T-helper 2 cell (primary cell): Measurements from ENCODE around the gene PTPRJ.

Source experiments
- DNase-seq, 5 experiments: peaks; one replicate each; pipeline versions ENCODE4 v3.0.0 to v3.0.0-alpha.2; 2012 to 2022

PTPRJ gene

DNA sequence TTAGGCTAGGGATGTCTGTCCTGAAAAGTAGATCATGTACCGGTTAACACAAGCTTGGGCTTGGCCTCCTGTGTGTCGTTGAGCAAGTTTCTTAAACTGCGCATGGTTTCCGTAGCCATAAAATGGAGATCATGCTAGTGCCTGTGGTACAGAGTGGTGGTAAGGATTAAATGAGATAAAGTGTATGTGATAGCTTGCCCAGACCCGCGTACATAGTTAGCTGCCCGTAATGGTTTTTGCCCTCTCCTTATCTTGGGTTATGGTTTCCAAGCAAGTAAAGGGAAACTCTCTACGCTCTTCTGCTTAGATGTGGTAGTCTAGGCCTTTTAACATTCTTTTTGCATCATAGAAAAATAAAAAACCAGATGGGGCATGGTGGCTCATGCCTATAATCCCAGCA, 11.0 kb upstream of the PTPRJ start:
- DNase-seq: no peak

GRCh38 chr11:47971501-47971900, 8.9 kb upstream of the PTPRJ start:
- no peak for DNase-seq

DNA sequence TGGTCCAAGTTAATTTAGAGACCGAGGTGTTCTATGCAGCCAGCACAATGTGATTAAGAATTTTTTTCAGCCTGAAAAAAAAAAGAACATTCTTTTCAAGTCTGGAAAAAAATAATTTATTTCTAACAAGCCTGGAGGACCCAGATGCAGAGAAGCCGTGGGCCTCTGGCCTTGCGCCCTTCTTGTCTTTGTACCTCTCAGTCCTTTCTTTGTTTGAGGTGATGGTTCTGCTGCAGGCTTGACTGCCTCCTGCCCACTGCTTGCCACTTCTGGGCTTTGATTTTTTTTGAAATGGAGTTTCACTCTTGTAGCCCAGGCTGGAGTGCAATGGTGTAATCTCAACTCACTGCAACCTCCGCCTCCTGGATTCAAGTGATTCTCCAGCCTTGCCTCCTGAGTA, 7.2 kb upstream of the PTPRJ start:
- no peak for DNase-seq

DNA sequence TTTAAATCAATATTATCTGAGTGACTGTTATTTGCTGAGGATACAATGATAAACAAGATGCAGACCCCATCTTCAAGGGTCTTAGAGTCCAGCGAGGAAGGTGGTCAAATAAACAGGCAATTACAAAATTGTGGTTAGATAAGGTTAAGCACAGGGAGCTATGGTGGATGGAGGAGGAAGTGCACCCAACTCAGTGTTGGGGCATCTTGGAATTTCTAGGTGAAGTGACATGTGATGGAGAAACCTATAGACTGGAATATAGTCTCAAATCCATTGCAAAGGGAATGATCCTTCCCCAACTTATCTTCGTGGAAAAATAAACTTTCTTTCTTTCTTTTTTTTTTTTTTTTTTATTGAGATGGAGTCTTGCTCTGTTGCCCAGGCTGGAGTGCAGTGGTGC, 3.4 kb upstream of the PTPRJ start:
- no peak for DNase-seq

GRCh38 chr11:47977623-47978022, 2.7 kb upstream of the PTPRJ start:
- no peak for DNase-seq

DNA sequence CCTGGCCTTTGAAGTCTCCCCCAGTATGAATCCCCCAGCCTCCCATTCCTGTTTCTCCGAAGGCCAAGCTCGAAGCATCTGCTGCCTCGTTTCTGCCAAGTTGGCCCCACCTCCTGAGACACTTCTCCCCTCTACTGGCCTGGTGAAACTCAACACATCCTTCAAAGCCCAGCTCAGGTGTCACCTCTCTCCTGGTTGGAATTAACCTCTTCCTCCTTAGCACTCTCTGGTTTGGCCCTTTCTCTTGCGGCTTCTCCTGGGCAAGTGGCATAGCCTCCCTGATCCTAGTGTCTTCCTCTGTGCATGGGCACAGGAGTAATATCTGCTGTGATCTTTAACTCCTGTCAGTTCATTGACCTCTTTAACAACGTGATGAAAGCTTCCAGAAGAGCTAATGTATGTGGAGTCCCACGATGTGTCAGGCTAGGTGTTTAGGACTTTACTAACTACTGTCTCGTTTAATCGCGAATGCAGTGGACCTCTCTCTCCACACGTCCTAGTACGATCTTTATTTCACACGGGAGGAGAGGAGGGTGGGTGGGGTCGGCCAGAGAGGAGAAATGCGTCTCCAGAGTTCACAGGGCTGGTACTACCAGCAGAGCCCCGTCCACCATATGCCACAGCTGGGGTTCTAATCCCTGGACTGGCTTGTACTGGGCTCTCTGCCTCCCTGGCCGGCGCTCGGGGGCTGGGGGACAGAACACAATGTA, 826 bp upstream of the PTPRJ start:
- DNase-seq: no peak

GRCh38 chr11:47980907-47981621, 705 bp downstream of the PTPRJ start:
- peak in 1 of 5 experiments; percentile 27 for DNase-seq

GRCh38 chr11:47981667-47982404, 1.5 kb downstream of the PTPRJ start:
- DNase-seq: peak in 1 of 5 experiments; percentile 60

- no peak for DNase-seq
Measured at GRCh38 chr11:47982616-47983015, 2.3 kb downstream of the PTPRJ start.

GRCh38 chr11:47983464-47984397, 3.4 kb downstream of the PTPRJ start:
- peak in 1 of 5 experiments; percentile 57 for DNase-seq

DNA sequence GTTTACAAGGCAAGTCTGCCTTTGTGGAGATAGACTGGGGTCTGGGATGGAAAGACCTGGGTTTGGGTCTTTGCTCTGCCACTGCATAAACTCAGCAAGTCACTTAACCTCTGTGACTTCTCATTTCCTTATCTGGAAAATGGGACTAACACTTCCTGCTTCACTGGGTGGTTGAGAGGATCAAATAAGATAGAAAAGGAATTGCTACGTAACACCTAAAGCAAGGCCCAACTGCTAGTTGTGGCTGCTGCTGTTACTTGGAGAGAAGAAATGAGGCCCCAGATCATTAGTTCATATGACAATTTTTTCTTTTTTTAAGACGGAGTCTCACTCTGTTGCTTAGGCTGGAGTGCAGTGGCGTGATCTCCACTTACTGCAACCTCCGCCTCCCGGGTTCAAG, 5.9 kb downstream of the PTPRJ start:
- no peak for DNase-seq

- no peak for DNase-seq
Measured at GRCh38 chr11:47986742-47987141, 6.4 kb downstream of the PTPRJ start.

GRCh38 chr11:47987310-47987709, 7.0 kb downstream of the PTPRJ start:
- DNase-seq: no peak

- DNase-seq: no peak
Measured at GRCh38 chr11:47987781-47988180, 7.4 kb downstream of the PTPRJ start.

DNA sequence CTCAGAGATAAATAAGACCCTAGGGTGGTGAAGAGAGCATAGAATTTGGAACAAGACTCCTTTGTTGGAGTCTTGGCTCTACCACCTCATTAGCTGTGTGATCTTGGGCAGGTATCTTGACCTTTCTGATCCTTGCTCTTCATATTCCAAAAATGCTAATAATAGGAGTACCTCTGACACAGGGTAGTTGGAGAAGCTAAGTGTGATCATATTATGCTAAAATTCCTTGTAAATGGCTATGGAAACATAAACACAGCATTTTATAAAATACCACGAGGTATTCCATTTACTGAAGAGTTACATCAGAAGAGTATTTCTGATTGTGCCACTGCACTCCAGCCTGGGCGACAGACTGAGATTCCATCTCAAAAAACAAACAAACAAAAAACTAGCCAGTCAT, 9.4 kb downstream of the PTPRJ start:
- DNase-seq: no peak

- no peak for DNase-seq
Measured at GRCh38 chr11:47991266-47991830, 11.0 kb downstream of the PTPRJ start.

GRCh38 chr11:47991894-47992293, 11.5 kb downstream of the PTPRJ start:
- no peak for DNase-seq

DNA sequence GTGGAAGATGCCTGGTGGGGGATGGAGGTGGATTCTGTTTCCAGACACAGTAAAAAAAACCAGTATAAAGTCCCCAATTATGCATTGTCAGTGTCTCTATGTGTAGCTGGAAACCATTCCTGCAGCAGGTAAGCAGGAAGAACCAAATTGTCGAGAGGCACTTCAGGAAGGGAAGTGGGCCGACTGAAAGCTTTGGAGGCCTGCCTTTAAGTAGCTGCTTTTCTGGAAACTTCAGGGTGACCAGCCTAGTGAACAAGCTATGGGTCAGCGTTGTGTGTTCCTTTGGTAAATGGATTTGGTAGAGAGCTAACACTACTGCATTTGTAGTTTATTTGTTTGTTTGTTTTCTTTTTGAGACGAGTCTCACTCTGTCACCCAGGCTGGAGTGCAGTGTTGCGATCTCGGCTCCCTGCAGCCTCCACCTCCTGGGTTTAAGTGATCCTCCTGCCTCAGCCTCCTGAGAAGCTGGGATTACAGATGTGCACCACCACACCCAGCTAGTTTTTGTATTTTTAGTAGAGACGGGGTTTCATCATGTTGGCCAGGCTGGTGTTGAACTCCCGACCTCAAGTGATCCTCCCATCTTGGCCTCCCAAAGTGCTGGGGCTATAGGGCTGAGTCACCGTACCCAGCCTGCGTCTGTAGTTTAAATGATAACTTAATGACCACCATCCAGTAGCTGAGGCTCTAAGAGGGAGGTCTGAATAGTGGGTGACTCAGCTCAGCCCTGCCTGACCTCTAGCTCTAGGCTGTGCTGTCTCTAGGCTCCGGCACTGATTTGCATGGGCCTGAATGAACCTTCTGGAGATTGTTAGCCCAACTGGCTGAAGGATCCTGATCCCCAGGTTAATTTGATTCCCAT, 12.8 kb downstream of the PTPRJ start:
- no peak for DNase-seq

- no peak for DNase-seq
Measured at GRCh38 chr11:47994417-47994816, 14.1 kb downstream of the PTPRJ start.

DNA sequence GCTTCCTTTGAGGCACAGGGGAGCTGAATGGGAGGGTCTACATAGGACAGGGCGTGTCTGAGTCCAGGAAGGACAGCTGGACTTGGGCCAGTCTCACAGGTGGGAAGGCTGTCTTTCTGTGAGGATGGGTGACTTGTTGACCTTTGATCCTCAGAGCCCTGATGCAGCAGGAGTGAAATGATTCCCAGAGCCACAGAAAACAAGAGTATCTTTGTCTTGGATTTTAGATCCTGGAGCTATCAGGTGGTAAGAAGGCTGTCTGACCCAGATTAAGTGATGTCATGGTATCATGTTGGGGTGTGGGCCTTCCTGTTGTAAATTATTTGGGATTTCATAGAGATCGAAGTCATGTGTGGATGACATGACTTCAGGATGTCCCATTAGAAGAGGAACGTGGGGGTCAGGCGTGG, 15.0 kb downstream of the PTPRJ start:
- no peak for DNase-seq
